Measurements from ENCODE around the gene MALSU1. TPM values are rescaled to one million over a fixed set of nuclear protein-coding genes. Genes with fewer than 3 reads are reported as not detected.

Gene MALSU1
- 93.4 and 148 TPM in 2 replicates for total RNA-seq (2014; rRNA removed; shearing (Covaris generic))

GRCh38 chr7:23298885-23299769, at the start of gene MALSU1:
MALSU1 (plus strand) TSS chr7:23299339; CDS start chr7:23299353, 14 bp downstream.
- peak; percentile 96 for DNase-seq (ENCODE audit: low read depth)

- DNase-seq (ENCODE audit: low read depth): no peak
Measured at GRCh38 chr7:23249486-23249885, 49.7 kb upstream of the MALSU1 start.

GRCh38 chr7:23254051-23254681, 45.0 kb upstream of the MALSU1 start:
- peak; percentile 67 for DNase-seq (ENCODE audit: low read depth)

- no peak for DNase-seq (ENCODE audit: low read depth)
Measured at GRCh38 chr7:23256731-23257130, 42.4 kb upstream of the MALSU1 start.

GRCh38 chr7:23260371-23260770, 38.8 kb upstream of the MALSU1 start:
- DNase-seq (ENCODE audit: low read depth): no peak

GRCh38 chr7:23261843-23262452, 37.2 kb upstream of the MALSU1 start:
- peak; percentile 71 for DNase-seq (ENCODE audit: low read depth)

- DNase-seq (ENCODE audit: low read depth): no peak
Measured at GRCh38 chr7:23264916-23265458, 34.2 kb upstream of the MALSU1 start.

- no peak for DNase-seq (ENCODE audit: low read depth)
Measured at GRCh38 chr7:23266918-23267317, 32.2 kb upstream of the MALSU1 start.

- DNase-seq (ENCODE audit: low read depth): no peak
Measured at GRCh38 chr7:23267357-23267756, 31.8 kb upstream of the MALSU1 start.

- no peak for DNase-seq (ENCODE audit: low read depth)
Measured at GRCh38 chr7:23268167-23268566, 31.0 kb upstream of the MALSU1 start.

GRCh38 chr7:23268746-23269145, 30.4 kb upstream of the MALSU1 start:
- peak; percentile 70 for DNase-seq (ENCODE audit: low read depth)

- no peak for DNase-seq (ENCODE audit: low read depth)
Measured at GRCh38 chr7:23272275-23272674, 26.9 kb upstream of the MALSU1 start.

GRCh38 chr7:23273141-23273599, 26.0 kb upstream of the MALSU1 start:
- DNase-seq (ENCODE audit: low read depth): peak; percentile 97

GRCh38 chr7:23275912-23276311, 23.2 kb upstream of the MALSU1 start:
- no peak for DNase-seq (ENCODE audit: low read depth)

- DNase-seq (ENCODE audit: low read depth): peak; percentile 15
Measured at GRCh38 chr7:23276376-23276775, 22.8 kb upstream of the MALSU1 start.

- DNase-seq (ENCODE audit: low read depth): no peak
Measured at GRCh38 chr7:23276947-23277346, 22.2 kb upstream of the MALSU1 start.

GRCh38 chr7:23277359-23277989, 21.7 kb upstream of the MALSU1 start:
- DNase-seq (ENCODE audit: low read depth): peak; percentile 79

- no peak for DNase-seq (ENCODE audit: low read depth)
Measured at GRCh38 chr7:23279819-23280525, 19.2 kb upstream of the MALSU1 start.

GRCh38 chr7:23283086-23283485, 16.1 kb upstream of the MALSU1 start:
- DNase-seq (ENCODE audit: low read depth): no peak

- DNase-seq (ENCODE audit: low read depth): no peak
Measured at GRCh38 chr7:23284871-23285270, 14.3 kb upstream of the MALSU1 start.

All from M059J (cell line).